Measurements from ENCODE around the gene PSMD12.

DNA sequence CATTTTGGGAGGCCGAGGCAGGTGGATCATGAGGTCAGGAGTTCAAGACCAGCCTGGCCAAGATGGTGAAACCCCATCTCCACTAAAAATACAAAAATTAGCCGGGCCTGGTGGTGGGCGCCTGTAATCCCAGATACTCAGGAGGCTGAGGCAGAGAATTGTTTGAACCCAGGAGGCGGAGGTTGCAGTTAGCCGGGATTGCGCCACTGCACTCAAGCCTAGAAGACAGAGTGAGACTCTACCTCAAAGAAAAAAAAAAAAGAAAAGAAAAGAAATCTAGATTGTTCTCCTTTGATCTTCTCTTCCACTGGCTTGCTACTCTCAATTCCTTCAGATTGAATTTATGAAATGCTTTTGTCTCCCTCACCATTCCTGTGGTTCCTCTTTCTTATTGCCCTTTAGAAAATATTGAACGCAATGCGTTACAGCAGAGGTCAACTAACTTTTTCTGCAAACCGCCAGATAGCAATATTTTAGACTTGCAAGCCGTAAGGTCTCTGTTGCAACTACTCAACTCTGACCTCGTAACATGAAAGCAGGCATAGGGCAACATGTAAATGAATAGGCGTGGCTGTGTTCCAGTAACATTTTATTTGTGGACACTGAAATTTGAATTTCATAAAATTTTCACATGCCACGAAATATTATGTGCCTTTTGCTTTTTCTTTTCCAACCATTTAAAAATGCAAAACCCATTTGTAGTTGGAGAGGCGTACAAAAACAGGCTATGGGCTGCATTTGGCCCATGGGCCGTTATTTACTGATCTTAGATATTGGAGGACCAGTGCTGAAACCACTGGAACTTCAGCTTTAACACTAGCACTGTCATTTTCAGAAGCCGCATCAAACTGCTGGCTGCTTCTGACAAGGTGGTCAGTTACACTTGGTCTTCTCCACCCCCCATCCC is 35.5 kb upstream of the PSMD12 start:
- TF ChIP-seq, protein P1, sequence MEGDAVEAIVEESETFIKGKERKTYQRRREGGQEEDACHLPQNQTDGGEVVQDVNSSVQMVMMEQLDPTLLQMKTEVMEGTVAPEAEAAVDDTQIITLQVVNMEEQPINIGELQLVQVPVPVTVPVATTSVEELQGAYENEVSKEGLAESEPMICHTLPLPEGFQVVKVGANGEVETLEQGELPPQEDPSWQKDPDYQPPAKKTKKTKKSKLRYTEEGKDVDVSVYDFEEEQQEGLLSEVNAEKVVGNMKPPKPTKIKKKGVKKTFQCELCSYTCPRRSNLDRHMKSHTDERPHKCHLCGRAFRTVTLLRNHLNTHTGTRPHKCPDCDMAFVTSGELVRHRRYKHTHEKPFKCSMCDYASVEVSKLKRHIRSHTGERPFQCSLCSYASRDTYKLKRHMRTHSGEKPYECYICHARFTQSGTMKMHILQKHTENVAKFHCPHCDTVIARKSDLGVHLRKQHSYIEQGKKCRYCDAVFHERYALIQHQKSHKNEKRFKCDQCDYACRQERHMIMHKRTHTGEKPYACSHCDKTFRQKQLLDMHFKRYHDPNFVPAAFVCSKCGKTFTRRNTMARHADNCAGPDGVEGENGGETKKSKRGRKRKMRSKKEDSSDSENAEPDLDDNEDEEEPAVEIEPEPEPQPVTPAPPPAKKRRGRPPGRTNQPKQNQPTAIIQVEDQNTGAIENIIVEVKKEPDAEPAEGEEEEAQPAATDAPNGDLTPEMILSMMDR (IDR thresholded peaks at IDR 0.05; ENCODE audit: extremely low read depth in 1 of 2, insufficient read depth in 1 of 2, low read depth in 1 of 2, low read length in 2 of 2), result no peak
- TF ChIP-seq POLR2AphosphoS5 (IDR thresholded peaks at IDR 0.05; ENCODE audit: insufficient read depth, low read depth, low read length), result no peak
- TF ChIP-seq JUN (IDR thresholded peaks at IDR 0.05; ENCODE audit: borderline replicate concordance, insufficient read depth, insufficient read length, low read depth), result no peak
- no peak for TF ChIP-seq MYC (IDR thresholded peaks at IDR 0.05; ENCODE audit: low read depth, low read length)
- no peak for TF ChIP-seq EZH2 (IDR thresholded peaks at IDR 0.05; ENCODE audit: borderline replicate concordance, low read depth, low read length, severe bottlenecking)
- TF ChIP-seq POLR2A (IDR thresholded peaks at IDR 0.05; ENCODE audit: low read depth, low read length), result no peak
- no peak for TF ChIP-seq FOS (IDR thresholded peaks at IDR 0.05; ENCODE audit: borderline replicate concordance, insufficient read depth, low read length)
- TF ChIP-seq, protein P2, sequence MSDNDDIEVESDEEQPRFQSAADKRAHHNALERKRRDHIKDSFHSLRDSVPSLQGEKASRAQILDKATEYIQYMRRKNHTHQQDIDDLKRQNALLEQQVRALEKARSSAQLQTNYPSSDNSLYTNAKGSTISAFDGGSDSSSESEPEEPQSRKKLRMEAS (IDR thresholded peaks at IDR 0.05; ENCODE audit: insufficient read depth, insufficient read length), result no peak
- TF ChIP-seq GATA2 (IDR thresholded peaks at IDR 0.05; ENCODE audit: insufficient read depth, insufficient read length, low read depth, low read length), result no peak
